ENCODE results near the gene SORD.

GRCh38 chr15:45087513-45087912, 64.5 kb downstream of the SORD start:
- TF ChIP-seq CTCF (IDR thresholded peaks at IDR 0.05) (no peak), POLR2A (IDR thresholded peaks at IDR 0.05) (no peak)

Measured in vagina (tissue), 2 donors.